GM21367 (cell line): ENCODE results near the gene IER3.
A peak's percentile ranks its signal among the peaks of the same experiment; 100 is the strongest.
"Not testable (repeated sequence)": the region's sequence is repeated elsewhere in the genome, so short reads cannot be mapped to it uniquely, and the experiment has no call there.

Source experiments
- ATAC-seq: cut with Tn5 transposase; IDR thresholded peaks from one replicate; pipeline ENCODE4 v1.9.1; 2021; ENCODE audit not compliant: unreplicated experiment

Gene IER3

GRCh38 chr6:30769088-30769852 is 24.9 kb upstream of the IER3 start:
- ATAC-seq = no peak

- ATAC-seq = no peak
These were observed 24.3 kb upstream of the IER3 start for GRCh38 chr6:30768634-30769087.

GRCh38 chr6:30767944-30768301 is 23.6 kb upstream of the IER3 start:
- no peak for ATAC-seq

DNA sequence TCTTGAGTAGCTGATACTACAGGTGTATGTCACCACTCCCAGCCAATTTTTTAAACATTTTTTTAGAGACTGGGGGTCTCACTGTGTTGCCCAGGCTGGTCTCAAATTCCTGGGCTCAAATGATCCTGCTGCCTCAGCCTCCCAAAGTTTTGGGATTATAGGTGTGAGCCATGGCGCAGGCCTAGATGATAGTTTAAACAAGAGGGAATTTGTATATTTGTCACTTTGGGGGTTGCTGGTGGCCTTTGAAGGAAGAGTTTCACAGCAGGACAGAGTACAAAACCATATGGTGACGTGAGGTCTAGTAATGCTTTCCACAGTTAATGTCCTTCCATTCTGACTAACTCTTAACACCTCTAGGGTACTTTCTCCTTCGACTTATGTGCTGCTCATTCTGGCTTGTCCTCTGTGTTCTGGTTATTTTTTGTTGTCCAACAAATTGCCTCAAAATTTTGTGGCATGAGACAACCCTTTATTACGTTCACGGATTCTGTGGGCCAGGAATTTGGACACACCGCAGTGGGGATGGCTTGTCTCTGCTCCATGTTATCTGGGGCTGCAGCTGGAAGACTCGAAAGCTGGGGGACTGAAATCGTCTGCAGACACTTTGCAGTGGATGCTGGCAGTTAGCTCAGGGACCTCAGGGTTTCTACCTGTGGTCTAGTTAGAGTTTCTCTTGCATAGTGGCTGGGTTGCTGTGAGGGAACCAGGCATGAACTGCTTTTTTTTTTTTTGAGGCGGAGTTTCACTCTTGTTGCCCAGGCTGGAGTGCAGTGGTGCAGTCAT is 23.0 kb upstream of the IER3 start:
- peak; percentile 41 for ATAC-seq

- ATAC-seq = no peak
These were observed 22.3 kb upstream of the IER3 start for GRCh38 chr6:30766461-30767157.

DNA sequence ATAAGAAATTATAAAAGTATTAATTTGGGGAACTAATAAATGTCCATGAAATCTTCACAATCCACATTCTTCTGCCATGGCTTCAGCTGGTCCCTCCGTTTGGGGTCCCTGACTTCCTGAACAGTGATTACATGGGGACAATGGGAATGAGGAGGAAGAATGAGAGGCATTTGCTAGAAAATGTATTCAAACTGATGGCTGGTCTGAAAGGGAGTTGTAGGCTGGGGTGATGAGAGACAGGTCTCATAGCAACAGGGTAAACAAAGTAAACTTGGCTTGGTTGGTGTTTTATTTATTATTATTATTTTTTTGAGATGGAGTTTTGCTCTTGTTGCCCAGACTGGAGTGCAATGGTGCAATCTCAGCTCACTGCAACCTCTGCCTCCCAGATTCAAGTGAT is 21.1 kb upstream of the IER3 start:
- ATAC-seq = not testable (repeated sequence)

GRCh38 chr6:30764490-30765043 is 20.2 kb upstream of the IER3 start:
- not testable (repeated sequence) for ATAC-seq

GRCh38 chr6:30763618-30764489 is 19.5 kb upstream of the IER3 start:
- ATAC-seq = no peak

GRCh38 chr6:30763155-30763617 is 18.8 kb upstream of the IER3 start:
- ATAC-seq = no peak

DNA sequence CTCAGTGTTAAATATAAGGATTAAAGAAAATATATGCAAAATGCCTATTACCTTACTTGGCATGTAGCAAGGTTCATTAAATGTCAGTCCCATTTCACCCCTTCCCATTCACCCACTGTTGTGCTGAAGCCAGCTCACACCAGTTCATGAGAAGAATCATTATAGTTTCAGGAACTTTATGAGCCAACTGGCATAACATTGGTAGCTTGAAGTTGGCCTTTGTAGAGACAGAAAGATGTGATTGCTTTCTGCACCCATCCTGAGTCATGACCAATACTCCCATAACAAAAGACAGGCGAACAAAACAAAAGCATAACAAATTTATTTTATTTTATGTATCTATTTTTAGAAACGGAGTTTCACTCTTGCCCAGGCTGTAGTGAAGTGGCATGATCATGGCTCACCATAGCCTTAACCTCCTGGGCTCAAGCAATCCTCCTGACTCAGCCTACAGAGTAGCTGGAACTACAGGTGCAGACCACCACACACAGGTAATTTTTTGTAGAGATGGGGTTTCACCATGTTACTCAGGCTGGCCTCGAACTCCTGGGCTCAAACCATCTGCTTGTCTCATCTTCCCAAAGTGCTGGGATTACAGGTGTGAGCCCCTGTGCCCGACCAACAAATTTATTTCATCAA is 17.6 kb upstream of the IER3 start:
- ATAC-seq = no peak

DNA sequence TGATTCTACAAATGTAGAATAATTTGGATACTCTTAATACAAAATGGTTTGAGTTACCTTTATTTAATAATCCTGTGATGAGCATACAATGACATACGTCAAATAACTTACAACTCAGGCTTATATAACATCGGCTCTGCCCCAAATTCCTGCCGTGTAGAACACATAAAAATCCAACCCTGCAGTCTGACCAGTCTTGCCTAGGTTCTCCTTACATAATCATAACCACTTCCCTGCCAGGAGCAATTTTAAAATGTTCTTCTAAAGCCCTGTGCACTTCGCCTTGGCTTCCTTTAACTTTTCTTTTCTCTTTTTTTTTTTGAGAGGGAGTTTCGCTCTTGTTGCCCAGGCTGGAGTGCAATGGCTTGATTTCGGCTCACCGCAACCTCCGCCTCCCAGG is 16.2 kb upstream of the IER3 start:
- ATAC-seq = no peak

- no peak for ATAC-seq
These were observed 15.4 kb upstream of the IER3 start for GRCh38 chr6:30759575-30760239.

GRCh38 chr6:30757261-30757904 is 13.0 kb upstream of the IER3 start:
- ATAC-seq = no peak

- not testable (repeated sequence) for ATAC-seq
These were observed 12.2 kb upstream of the IER3 start for GRCh38 chr6:30756405-30757003.

DNA sequence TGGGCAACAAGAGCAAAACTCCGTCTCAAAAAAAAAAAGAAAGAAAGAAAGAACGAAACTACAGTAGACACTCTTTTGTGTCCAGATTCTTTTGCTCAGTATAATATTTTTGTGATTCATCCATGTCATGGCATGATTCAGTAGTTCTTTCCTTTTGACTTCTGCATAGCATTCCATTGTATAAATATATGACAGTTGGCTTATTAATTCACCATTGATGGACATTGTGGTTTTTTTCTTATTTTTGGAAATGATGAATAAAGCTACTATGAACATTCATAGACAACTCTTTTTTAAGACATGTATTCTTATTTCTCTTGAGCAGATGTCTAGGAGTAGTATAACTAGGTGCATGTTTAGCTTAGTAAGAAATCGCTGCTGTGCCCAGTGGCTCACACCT is 10.3 kb upstream of the IER3 start:
- ATAC-seq = no peak

- no peak for ATAC-seq
These were observed 8.0 kb upstream of the IER3 start for GRCh38 chr6:30752157-30752927.

DNA sequence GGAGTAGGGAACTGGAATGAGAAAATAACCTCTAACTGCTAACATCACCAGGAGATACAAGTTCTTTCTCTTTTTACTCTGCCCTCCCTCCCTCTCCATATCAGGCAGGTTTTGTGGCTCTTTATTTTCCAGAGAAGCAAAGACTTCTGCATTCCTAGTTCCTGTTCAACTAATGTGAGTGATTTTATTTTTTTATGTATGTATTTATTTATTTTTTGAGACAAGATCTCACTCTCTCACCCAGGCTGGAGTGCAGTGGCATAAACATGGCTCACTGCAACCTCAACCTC is 6.0 kb upstream of the IER3 start:
- no peak for ATAC-seq
